ENCODE measurements around the gene DYNC1LI1.

The DYNC1LI1 gene

GRCh38 chr3:32487781-32488473, 82.7 kb downstream of the DYNC1LI1 start:
- no peak for DNase-seq

- no peak for DNase-seq
Measured at GRCh38 chr3:32484436-32484835, 86.2 kb downstream of the DYNC1LI1 start.

GRCh38 chr3:32483772-32484171, 86.9 kb downstream of the DYNC1LI1 start:
- DNase-seq: no peak

- no peak for DNase-seq
Measured at GRCh38 chr3:32482693-32483092, 88.0 kb downstream of the DYNC1LI1 start.

- DNase-seq: no peak
Measured at GRCh38 chr3:32481791-32482631, 88.6 kb downstream of the DYNC1LI1 start.

- no peak for DNase-seq
Measured at GRCh38 chr3:32480604-32481003, 90.1 kb downstream of the DYNC1LI1 start.

Data from NCI-H1436 treated with DMSO at 0.1 percent for 48 hours (cell line).